Activated CD8-positive, alpha-beta T cell treated with anti-CD3 and anti-CD28 coated beads, Interleukin-2, amount 10 ng/mL, durations not matched to agents 7 days and 5 days (primary cell): ENCODE data around the gene RBM34. TPM values are rescaled to one million over a fixed set of nuclear protein-coding genes. Genes with fewer than 3 reads are reported as not detected.
"Not testable (repeated sequence)": the region's sequence is repeated elsewhere in the genome, so short reads cannot be mapped to it uniquely, and the experiment has no call there.

Experiments
- ATAC-seq: fragments of 150-1000 bp; cut with Tn5 transposase; one replicate; pipeline ENCODE4 v1.10.0; 2021; ENCODE audit warnings: moderate library complexity
- CTCF ChIA-PET: fragments of 350-600 bp; sonication (Branson Sonifier 250); formaldehyde crosslinking; loops from one replicate; lab custom pipeline; 2021; ENCODE audit warnings: antibody characterized with exemption; lab: Charles Lee
- POLR2A ChIA-PET: fragments of 350-600 bp; sonication (Branson Sonifier 250); formaldehyde crosslinking; loops from one replicate; lab custom pipeline; 2021; ENCODE audit warnings: antibody characterized with exemption; lab: Charles Lee
- DNase-seq: peaks from one replicate; pipeline ENCODE4 v3.0.0-alpha.2; 2020
- H3K27ac Mint-ChIP-seq: one replicate; pipeline ENCODE4 v1.8.0; 2021; ENCODE audit warnings: mild to moderate bottlenecking, mixed read lengths
- H3K27me3 Mint-ChIP-seq: one replicate; pipeline ENCODE4 v1.8.0; 2021; ENCODE audit warnings: low read depth, mixed read lengths
- H3K36me3 Mint-ChIP-seq: one replicate; pipeline ENCODE4 v1.8.0; 2021; ENCODE audit warnings: low read depth, mixed read lengths
- H3K4me1 Mint-ChIP-seq: one replicate; pipeline ENCODE4 v1.8.0; 2021; ENCODE audit warnings: low read depth, mixed read lengths
- H3K4me3 Mint-ChIP-seq: one replicate; pipeline ENCODE4 v1.8.0; 2021; ENCODE audit warnings: mild to moderate bottlenecking, mixed read lengths
- H3K9me3 Mint-ChIP-seq: one replicate; pipeline ENCODE4 v1.8.0; 2022; ENCODE audit warnings: mixed read lengths; ENCODE audit not compliant: insufficient read depth
- microRNA-seq: library from miRNA; unstranded; fragments of <30 nt; microRNA quantifications from one replicate; pipeline ENCODE4 v1.2.0, GENCODE V29; 2022
- total RNA-seq, 2 experiments: library from RNA; stranded (reverse); gene quantifications; one replicate each; pipeline ENCODE4 v1.2.3, GENCODE V29; 2021

The RBM34 gene
- total RNA-seq, 2 experiments from 2014 or later: 115 to 117 TPM

DNA sequence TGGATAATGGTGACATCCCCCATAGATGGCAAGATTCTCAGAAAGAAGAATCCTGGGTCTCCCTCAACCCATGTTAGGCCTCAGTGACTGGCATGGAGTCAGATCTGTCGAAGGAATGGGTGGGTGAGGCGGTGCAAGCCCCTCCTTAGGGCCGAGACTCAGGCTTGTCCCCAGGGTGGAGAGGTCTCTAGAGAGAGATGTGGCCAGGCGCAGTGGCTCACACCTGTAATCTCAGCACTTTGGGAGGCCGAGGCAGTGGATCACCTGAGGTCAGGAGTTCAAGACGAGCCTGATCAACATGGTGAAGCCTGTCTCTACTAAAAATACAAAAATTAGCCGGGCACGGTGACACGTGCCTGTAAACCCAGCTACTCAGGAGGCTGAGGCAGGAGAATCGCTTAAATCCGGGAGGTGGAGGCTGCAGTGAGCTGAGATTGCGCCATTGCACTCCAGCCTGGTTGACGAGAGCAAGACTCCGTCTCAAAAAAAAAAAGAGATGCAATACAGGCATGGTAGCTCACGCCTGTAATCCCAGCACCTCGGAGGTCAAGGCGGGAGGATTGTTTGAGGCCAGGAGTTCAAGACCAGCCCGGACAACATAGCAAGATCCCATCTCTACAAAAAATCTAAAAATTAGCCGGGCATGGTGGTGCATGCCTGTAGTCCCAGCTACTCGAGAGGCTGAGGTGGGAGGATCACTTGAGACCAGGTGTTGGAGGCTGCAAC lies 69.6 kb downstream of the RBM34 start:
- CTCF ChIA-PET: interaction anchor here (1.0 to 1.4 kb wide), 4 partner anchors 13 to 595 kb away, joined by 3 to 4 read pairs (median 4); no protein-coding TSS in a partner anchor
- not testable (repeated sequence) for DNase-seq, H3K4me3 Mint-ChIP-seq, H3K27ac Mint-ChIP-seq, ATAC-seq, H3K9me3 Mint-ChIP-seq, H3K36me3 Mint-ChIP-seq, H3K27me3 Mint-ChIP-seq
- POLR2A ChIA-PET: interaction anchor here (0.8 kb wide), 1 partner anchor 480 kb away, joined by 3 read pairs; no protein-coding TSS in a partner anchor
- peaks cover 19% of the 10 kb centered on the region for H3K4me1 Mint-ChIP-seq

DNA sequence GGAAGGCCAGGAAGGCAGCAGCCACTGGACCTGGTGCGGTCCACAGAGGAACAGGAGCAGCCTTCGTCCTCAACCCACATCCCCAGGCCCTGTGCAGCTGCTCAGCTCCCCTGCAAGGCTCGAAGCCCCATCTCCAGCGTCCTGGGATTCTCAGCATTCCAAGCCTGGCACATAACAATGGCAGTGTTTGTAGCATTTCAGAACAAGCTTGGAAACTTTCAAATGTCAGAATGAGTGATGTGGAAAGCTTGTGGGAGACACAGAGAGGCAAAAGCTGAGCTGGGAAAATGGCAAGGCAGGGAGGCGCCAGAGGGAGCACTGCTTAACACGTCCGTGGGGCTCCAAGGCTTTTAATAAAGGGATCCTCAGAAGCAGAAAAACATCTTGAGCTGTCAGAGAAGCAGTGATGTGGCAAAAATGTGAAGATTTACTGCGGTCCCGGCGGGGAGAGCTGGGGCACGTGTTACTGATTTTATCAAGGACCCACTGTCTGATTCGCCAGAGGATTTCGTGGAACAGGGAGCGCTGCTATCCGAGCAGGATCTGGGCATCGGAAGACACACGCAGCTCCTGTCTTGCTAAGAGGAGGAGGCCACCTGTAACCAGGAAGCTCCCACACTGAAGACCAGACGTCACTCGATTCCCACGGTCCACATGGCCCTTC lies 70.5 kb downstream of the RBM34 start:
- no peak overlapping the region for H3K4me3 Mint-ChIP-seq
- no peak overlapping the region for H3K27ac Mint-ChIP-seq
- no peaks in the 10 kb centered on the region for H3K9me3 Mint-ChIP-seq
- DNase-seq: no peak
- no peaks in the 10 kb centered on the region for H3K36me3 Mint-ChIP-seq
- ATAC-seq: no peak
- peaks cover 19% of the 10 kb centered on the region for H3K4me1 Mint-ChIP-seq
- ChIA-PET CTCF (interaction anchor here (0.8 to 1.7 kb wide), 5 partner anchors 14 to 603 kb away, joined by 3 to 5 read pairs (median 4); no protein-coding TSS in a partner anchor), POLR2A (interaction anchor here (0.8 kb wide), 1 partner anchor 479 kb away, joined by 3 read pairs; no protein-coding TSS in a partner anchor)
- no peaks in the 10 kb centered on the region for H3K27me3 Mint-ChIP-seq

DNA sequence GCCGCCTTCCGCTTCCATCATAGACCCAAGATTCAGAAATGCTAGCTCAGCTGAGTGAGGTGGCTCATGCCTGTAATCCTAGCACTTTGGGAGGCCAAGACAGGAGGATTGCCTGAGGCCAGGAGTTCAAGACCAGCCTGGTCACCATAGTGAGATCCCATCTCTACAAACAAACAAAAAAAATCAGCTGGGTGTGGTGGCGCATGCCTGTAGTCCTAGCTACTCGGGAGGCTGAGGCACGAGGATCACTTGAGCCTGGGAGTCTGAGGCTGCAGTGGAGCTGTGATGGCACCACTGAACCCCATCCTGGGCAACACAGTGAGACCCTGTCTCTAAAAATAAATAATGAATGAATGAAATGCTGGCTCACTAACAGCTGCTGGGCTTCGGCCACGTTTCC lies 72.1 kb downstream of the RBM34 start:
- peaks cover 19% of the 10 kb centered on the region for H3K4me1 Mint-ChIP-seq
- no peaks in the 10 kb centered on the region for H3K27me3 Mint-ChIP-seq
- ChIA-PET CTCF (interaction anchor here (1.4 to 1.7 kb wide), 3 partner anchors 16 to 601 kb away, joined by 3 to 5 read pairs (median 4); no protein-coding TSS in a partner anchor), POLR2A (interaction anchor here (0.6 kb wide), 1 partner anchor 103 kb away, joined by 3 read pairs; no protein-coding TSS in a partner anchor)
- H3K9me3 Mint-ChIP-seq: no peaks in the 10 kb centered on the region
- no peaks in the 10 kb centered on the region for H3K36me3 Mint-ChIP-seq
- ATAC-seq (no peak), DNase-seq (no peak)
- H3K4me3 Mint-ChIP-seq: no peak overlapping the region
- H3K27ac Mint-ChIP-seq: no peak overlapping the region

DNA sequence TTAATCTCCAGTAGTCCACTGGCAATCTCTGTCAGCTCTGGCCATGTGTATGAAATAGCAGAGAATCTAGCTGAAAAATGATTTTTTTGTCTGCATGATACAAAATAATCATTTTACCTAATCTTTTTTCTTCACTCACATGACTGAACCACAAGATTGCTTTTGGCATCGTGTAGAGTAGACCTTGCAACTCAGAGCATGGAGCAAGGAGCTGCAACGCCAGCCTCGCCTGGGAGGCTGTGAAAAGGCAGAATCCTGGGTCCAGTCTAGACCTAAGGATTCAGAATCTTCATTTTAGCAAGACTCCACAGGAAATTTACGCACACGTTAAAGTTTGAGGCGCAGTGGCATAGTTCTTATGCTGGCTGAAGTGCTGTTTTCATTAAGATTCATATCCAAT lies 72.6 kb downstream of the RBM34 start:
- Mint-ChIP-seq H3K4me3 (no peak overlapping the region), H3K27me3 (no peaks in the 10 kb centered on the region), H3K4me1 (peaks cover 19% of the 10 kb centered on the region), H3K9me3 (no peaks in the 10 kb centered on the region), H3K27ac (no peak overlapping the region), H3K36me3 (no peaks in the 10 kb centered on the region)
- ATAC-seq: no peak
- ChIA-PET POLR2A (no interaction called here), CTCF (interaction anchor here (1.7 kb wide), 1 partner anchor 601 kb away, joined by 5 read pairs; no protein-coding TSS in a partner anchor)
- DNase-seq: no peak

- Mint-ChIP-seq H3K4me3 (no peak overlapping the region), H3K36me3 (no peaks in the 10 kb centered on the region), H3K9me3 (no peaks in the 10 kb centered on the region), H3K4me1 (peaks cover 19% of the 10 kb centered on the region), H3K27ac (no peak overlapping the region), H3K27me3 (no peaks in the 10 kb centered on the region)
- DNase-seq (no peak), ATAC-seq (no peak)
- POLR2A ChIA-PET: no interaction called here
- CTCF ChIA-PET: interaction anchor here (1.7 kb wide), 1 partner anchor 600 kb away, joined by 5 read pairs; no protein-coding TSS in a partner anchor
These were observed 73.1 kb downstream of the RBM34 start for GRCh38 chr1:235087906-235088305.

- H3K27ac Mint-ChIP-seq, DNase-seq, H3K9me3 Mint-ChIP-seq, H3K27me3 Mint-ChIP-seq, ATAC-seq, H3K4me3 Mint-ChIP-seq, H3K36me3 Mint-ChIP-seq: not testable (repeated sequence)
- ChIA-PET POLR2A (interaction anchor here (1.0 kb wide), 1 partner anchor 74 kb away, joined by 3 read pairs; no protein-coding TSS in a partner anchor), CTCF (interaction anchor here (0.6 to 3.7 kb wide), 5 partner anchors 74 to 599 kb away, joined by 3 to 29 read pairs (median 6); no protein-coding TSS in a partner anchor)
- peaks cover 24% of the 10 kb centered on the region for H3K4me1 Mint-ChIP-seq
These were observed 75.5 kb downstream of the RBM34 start for GRCh38 chr1:235085411-235086117.

Small RNA genes lying within 50 kb of the gene (microRNA-seq; reads per million reads assigned to microRNA genes)
- 5.7 reads per million, percentile 7 among the genes with 10 or more reads in this experiment for gene MIR4753

Other genes with a start within 250 kb of the RBM34 start
- 10 to 100 TPM; 72.2 to 81.7 TPM for gene TOMM20, start 32.4 kb downstream of the RBM34 start, total RNA-seq
- 10 to 100 TPM; 43.3 to 45.7 TPM for gene ARID4B, start 166.9 kb upstream of the RBM34 start, total RNA-seq
- 10 to 100 TPM; 24.5 to 25.9 TPM for gene GGPS1, start 167.3 kb upstream of the RBM34 start, total RNA-seq
- gene TBCE, start 206.2 kb upstream of the RBM34 start, total RNA-seq: 10 to 100 TPM; 28.1 to 31.9 TPM